ENCODE measurements around the gene SEC14L6. TPM values are rescaled to one million over a fixed set of nuclear protein-coding genes. Genes with fewer than 3 reads are reported as not detected.

SEC14L6 gene
- total RNA-seq, 1 experiment from 2014 or later: 1.1 TPM

GRCh38 chr22:30497466-30498150 lies 48.9 kb downstream of the SEC14L6 start:
- no peak overlapping the region for H2BK12ac ChIP-seq (ENCODE audit: insufficient read length, low read depth, low read length)
- H3K79me1 ChIP-seq (ENCODE audit: insufficient read depth, low read depth, low read length, poor library complexity, severe bottlenecking): no peaks in the 10 kb centered on the region
- no peak overlapping the region for H3K4ac ChIP-seq (ENCODE audit: low read depth, low read length)
- Mint-ChIP-seq H3K27me3 (ENCODE audit: low read depth) (peaks cover 4% of the 10 kb centered on the region), H3K27ac (no peak overlapping the region), H3K36me3 (ENCODE audit: insufficient read depth in 1 of 3, low read depth in 3 of 3) (no peaks in the 10 kb centered on the region), H3K9me3 (no peaks in the 10 kb centered on the region), H3K4me3 (no peak overlapping the region), H3K4me1 (peaks cover 7 to 10% of the 10 kb centered on the region in 2 experiments)
- H3K4me1 ChIP-seq (ENCODE audit: insufficient read depth, low read length): no peaks in the 10 kb centered on the region
- no peak for DNase-seq
- H4K91ac ChIP-seq (ENCODE audit: insufficient read length, low read depth, low read length): no peak overlapping the region
- no peak overlapping the region for H4K8ac ChIP-seq (replicated peaks; ENCODE audit: insufficient read length, low read depth, low read length)
- no peak overlapping the region for H3K23ac ChIP-seq (ENCODE audit: insufficient read length, low read depth, low read length)
- H2BK5ac ChIP-seq (ENCODE audit: insufficient read length, low read length): no peak overlapping the region
- no peak overlapping the region for H2AFZ ChIP-seq (ENCODE audit: low read length)
- no peaks in the 10 kb centered on the region for H4K20me1 ChIP-seq (ENCODE audit: control insufficient read depth, insufficient read depth, insufficient read length)
- H3K9me3 ChIP-seq (ENCODE audit: control insufficient read depth, low read depth, low read length): no peaks in the 10 kb centered on the region
- no peak overlapping the region for H3K14ac ChIP-seq (ENCODE audit: insufficient read depth, low read length)
- H3K18ac ChIP-seq (ENCODE audit: insufficient read length, low read depth, low read length): no peak overlapping the region
- no CpG with 5 or more reads among the region's 7 CpGs for WGBS (ENCODE audit: extremely low coverage, insufficient read length, low lambda C conversion rate)
- H2BK15ac ChIP-seq (ENCODE audit: low read depth, low read length): no peak overlapping the region
- H3K23me2 ChIP-seq (ENCODE audit: insufficient read length, low read depth, low read length, poor library complexity, severe bottlenecking): no peaks in the 10 kb centered on the region
- no peaks in the 10 kb centered on the region for H3K79me2 ChIP-seq (ENCODE audit: insufficient read depth, low read length)
- no peak overlapping the region for H2BK20ac ChIP-seq (ENCODE audit: low read depth, low read length, poor library complexity, severe bottlenecking)
- no peak overlapping the region for H3K27ac ChIP-seq (ENCODE audit: insufficient read length, low read depth, low read length)
- H3K56ac ChIP-seq (ENCODE audit: insufficient read length, low read depth, low read length): no peak overlapping the region
- no peaks in the 10 kb centered on the region for H3K27me3 ChIP-seq (ENCODE audit: insufficient read depth, low read length)
- H3T11ph ChIP-seq (ENCODE audit: low read length): no peak overlapping the region
- H2BK120ac ChIP-seq (ENCODE audit: low read depth, low read length, poor library complexity, severe bottlenecking): no peak overlapping the region
- H3K4me2 ChIP-seq (ENCODE audit: insufficient read depth, insufficient read length, low read length): no peak overlapping the region
- no peak overlapping the region for H3K9ac ChIP-seq (ENCODE audit: extremely low read depth, insufficient read length, low read length)
- H4K5ac ChIP-seq (ENCODE audit: insufficient read length, low read depth, low read length): no peak overlapping the region
- no peak overlapping the region for H2AK5ac ChIP-seq (ENCODE audit: insufficient read length, low read length)
- no peak for TF ChIP-seq CTCF (conservative IDR thresholded peaks at IDR 0.05)
